ENCODE data around the gene ATRNL1.

DNA sequence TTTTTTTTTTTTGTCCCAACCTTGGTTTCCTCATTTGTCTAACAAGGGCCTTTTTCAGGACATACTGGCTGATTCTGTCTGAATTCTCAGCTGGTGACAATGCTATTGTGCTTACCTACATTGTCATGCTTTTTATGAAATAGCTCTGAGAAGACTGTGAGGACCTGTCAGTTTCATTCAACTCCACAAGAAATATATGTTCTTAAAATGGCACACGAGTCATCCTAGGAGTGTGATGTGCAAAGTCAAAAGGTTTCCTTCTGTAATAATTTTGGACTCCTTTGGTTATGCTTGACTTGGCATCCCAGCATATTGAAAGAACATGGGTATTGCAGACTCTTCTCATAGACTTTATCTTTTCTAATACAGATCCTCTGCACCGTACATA is 863.8 kb downstream of the ATRNL1 start:
- no peak for TF ChIP-seq EZH2 (IDR thresholded peaks at IDR 0.05; ENCODE audit: borderline replicate concordance, low read length)
- TF ChIP-seq CTCF (IDR thresholded peaks at IDR 0.05; ENCODE audit: low read length) = no peak

Data from OCI-LY1 (cell line).